CD14-positive monocyte (primary cell): ENCODE measurements around the gene POLE. TPM values are rescaled to one million over a fixed set of nuclear protein-coding genes. Genes with fewer than 3 reads are reported as not detected.

Experiments
- DNase-seq, 3 donors: peaks; one replicate each; pipeline ENCODE4 v3.0.0-alpha.2; 2011 to 2022
- H2AFZ ChIP-seq: 2 replicates; pipeline ENCODE4 v1.6.0; 2012; ENCODE audit warnings: mild to moderate bottlenecking, low read depth, low read length, inconsistent platforms; ENCODE audit not compliant: insufficient read depth, poor library complexity, severe bottlenecking
- H3K27ac ChIP-seq, 2 donors: 1 replicate in 1 of 2; 2 replicates in 1 of 2; pipeline ENCODE4 v1.5.1; 2012 to 2013; ENCODE audit warnings: low read length in 2 of 2, control low read depth in 1 of 2, inconsistent platforms in 1 of 2, low read depth in 1 of 2, mild to moderate bottlenecking in 1 of 2
- H3K27me3 ChIP-seq, 2 donors: one replicate each; pipeline versions ENCODE4 v1.6.0 to v1.6.1; 2011 to 2013; ENCODE audit warnings: low read length in 2 of 2; ENCODE audit not compliant: control insufficient read depth in 2 of 2, insufficient read depth in 2 of 2
- H3K36me3 ChIP-seq, 2 donors: replicated peaks in 1 of 2; 1 replicate in 1 of 2; 2 replicates in 1 of 2; pipeline versions ENCODE4 v1.5.1 to v1.6.1; 2012 to 2013; ENCODE audit warnings: low read length in 2 of 2, control low read depth in 1 of 2, inconsistent platforms in 1 of 2, mild to moderate bottlenecking in 1 of 2; ENCODE audit not compliant: insufficient read depth in 2 of 2, control insufficient read depth in 1 of 2
- H3K4me1 ChIP-seq, 2 donors: 1 replicate in 1 of 2; 2 replicates in 1 of 2; pipeline versions ENCODE4 v1.5.1 to v1.6.1; 2012 to 2013; ENCODE audit warnings: low read length in 2 of 2, control low read depth in 1 of 2, inconsistent platforms in 1 of 2, mild to moderate bottlenecking in 1 of 2, moderate library complexity in 1 of 2; ENCODE audit not compliant: insufficient read depth in 2 of 2, control insufficient read depth in 1 of 2
- H3K4me2 ChIP-seq: replicated peaks from 2 replicates; pipeline ENCODE3; 2012; ENCODE audit warnings: low read length, moderate library complexity, mild to moderate bottlenecking; ENCODE audit not compliant: poor library complexity, severe bottlenecking; ENCODE audit errors: extremely low read depth
- H3K4me3 ChIP-seq, 3 experiments: fragments of 200-600 bp in 1 of 3; sonication (generic) in 1 of 3; replicated peaks in 1 of 3; 1 replicate in 2 of 3; 2 replicates in 1 of 3; pipeline ENCODE4 v1.5.1; 2011 to 2013; ENCODE audit warnings: low read length in 3 of 3, mild to moderate bottlenecking in 3 of 3, control low read depth in 2 of 3, low read depth in 2 of 3, inconsistent platforms in 1 of 3, moderate library complexity in 1 of 3
- H3K79me2 ChIP-seq: 2 replicates; pipeline ENCODE4 v1.6.0; 2012; ENCODE audit warnings: mild to moderate bottlenecking, control low read depth, inconsistent platforms, low read length, moderate library complexity; ENCODE audit not compliant: insufficient read depth
- H3K9ac ChIP-seq: 2 replicates; pipeline ENCODE4 v1.6.0; 2017; ENCODE audit warnings: low read length, mild to moderate bottlenecking; ENCODE audit not compliant: insufficient read depth, poor library complexity, severe bottlenecking
- H3K9me3 ChIP-seq, 2 donors: replicated peaks in 1 of 2; 1 replicate in 1 of 2; 2 replicates in 1 of 2; pipeline versions ENCODE4 v1.5.1 to v1.6.1; 2012 to 2013; ENCODE audit warnings: low read length in 2 of 2, control low read depth in 1 of 2; ENCODE audit not compliant: control insufficient read depth in 1 of 2, insufficient read depth in 1 of 2
- H4K20me1 ChIP-seq: 2 replicates; pipeline ENCODE4 v1.6.0; 2012; ENCODE audit warnings: mild to moderate bottlenecking, low read length, control low read depth, moderate library complexity; ENCODE audit not compliant: insufficient read depth
- H3K27ac Mint-ChIP-seq, 7 donors: one replicate each; pipeline ENCODE4 v1.8.0; 2020; ENCODE audit warnings: mild to moderate bottlenecking in 7 of 7, mixed read lengths in 7 of 7, moderate library complexity in 6 of 7, inconsistent platforms in 2 of 7
- H3K27me3 Mint-ChIP-seq, 3 donors: one replicate each; pipeline ENCODE4 v1.8.0; 2021 to 2022; ENCODE audit warnings: low read depth in 3 of 3, mild to moderate bottlenecking in 3 of 3, mixed read lengths in 3 of 3, moderate library complexity in 3 of 3, inconsistent platforms in 1 of 3
- H3K36me3 Mint-ChIP-seq, 2 donors: one replicate each; pipeline ENCODE4 v1.8.0; 2020; ENCODE audit warnings: mixed read lengths in 2 of 2, inconsistent platforms in 1 of 2, mild to moderate bottlenecking in 1 of 2
- H3K4me1 Mint-ChIP-seq: one replicate; pipeline ENCODE4 v1.8.0; 2020; ENCODE audit warnings: mild to moderate bottlenecking, mixed read lengths
- H3K4me3 Mint-ChIP-seq, 2 donors: one replicate each; pipeline ENCODE4 v1.8.0; 2020; ENCODE audit warnings: mild to moderate bottlenecking in 2 of 2, mixed read lengths in 2 of 2, moderate library complexity in 1 of 2
- H3K9me3 Mint-ChIP-seq, 7 donors: one replicate each; pipeline ENCODE4 v1.8.0; 2020 to 2022; ENCODE audit warnings: mixed read lengths in 7 of 7, mild to moderate bottlenecking in 6 of 7, moderate library complexity in 6 of 7, inconsistent platforms in 2 of 7
- CTCF ChIP-seq: fragments of 200-600 bp; IDR thresholded peaks from one replicate; pipeline ENCODE4 v1.8.0; 2022; ENCODE audit warnings: antibody characterized with exemption, mild to moderate bottlenecking
- WGBS: methylation state at CpG from one replicate; pipeline ENCODE4 v1.1.5; 2013; ENCODE audit warnings: missing lambda C conversion rate; ENCODE audit not compliant: insufficient coverage; 5-methylcytosine and 5-hydroxymethylcytosine counted together
- intact Hi-C, 2 donors: fragments of 100-400 bp; cut with micrococcal nuclease; formaldehyde crosslinking; loops; one replicate each; pipeline versions ENCODE4 v1.15.0 to v1.15.1; 2023
- polyA plus RNA-seq, 3 donors: library from polyadenylated mRNA; depleted of rRNA in 1 of 3; unstranded in 2 of 3; stranded (reverse) in 1 of 3; fragments of 300-500 nt in 2 of 3; fragments of >200 nt in 1 of 3; fragmentation: Illumina TruSeq in 2 of 3; gene quantifications; 1 replicate in 2 of 3; 2 replicates in 1 of 3; pipeline ENCODE4 v1.2.3, GENCODE V29; 2012 to 2021

The POLE gene
- polyA plus RNA-seq, 3 donors = 1.00 to 24.2 (median 2.2) TPM

GRCh38 chr12:132581348-132582057, 105.6 kb downstream of the POLE start:
- no peaks in the 10 kb centered on the region for H3K79me2 ChIP-seq
- H3K27ac ChIP-seq = no peak overlapping the region
- H3K4me2 ChIP-seq = no peak overlapping the region
- Mint-ChIP-seq H3K27ac (no peak overlapping the region), H3K27me3 (peaks cover 0 to under 1% (median 0%) of the 10 kb centered on the region in 3 donors), H3K36me3 (peaks cover 32 to 57% of the 10 kb centered on the region in 2 donors), H3K9me3 (peaks cover 0 to 6% (median 0%) of the 10 kb centered on the region in 7 donors), H3K4me3 (no peak overlapping the region), H3K4me1 (no peaks in the 10 kb centered on the region)
- H3K4me3 ChIP-seq = no peak overlapping the region
- no peaks in the 10 kb centered on the region for H3K27me3 ChIP-seq
- WGBS = 94% methylated on average over 13 of the region's 17 CpGs
- peaks cover 0 to 9% of the 10 kb centered on the region in 2 donors for H3K9me3 ChIP-seq
- H3K4me1 ChIP-seq = no peaks in the 10 kb centered on the region
- no peak for DNase-seq
- intact Hi-C loops = no loop called here
- no peak overlapping the region for H2AFZ ChIP-seq
- peaks cover 28 to 35% of the 10 kb centered on the region in 2 donors for H3K36me3 ChIP-seq
- TF ChIP-seq CTCF = no peak
- H4K20me1 ChIP-seq = no peaks in the 10 kb centered on the region
- no peak overlapping the region for H3K9ac ChIP-seq

- Mint-ChIP-seq H3K4me1 (no peaks in the 10 kb centered on the region), H3K4me3 (no peak overlapping the region), H3K27me3 (no peaks in the 10 kb centered on the region), H3K9me3 (peaks cover 0 to 6% (median 0%) of the 10 kb centered on the region in 7 donors), H3K36me3 (peaks cover 33 to 63% of the 10 kb centered on the region in 2 donors), H3K27ac (no peak overlapping the region)
- Histone ChIP-seq H3K79me2 (no peaks in the 10 kb centered on the region), H3K36me3 (peaks cover 31 to 42% of the 10 kb centered on the region in 2 donors), H3K9me3 (peaks cover 0 to 9% of the 10 kb centered on the region in 2 donors), H3K4me2 (no peak overlapping the region), H2AFZ (no peak overlapping the region), H3K4me1 (no peaks in the 10 kb centered on the region), H3K27me3 (no peaks in the 10 kb centered on the region), H3K27ac (no peak overlapping the region), H3K9ac (no peak overlapping the region), H4K20me1 (no peaks in the 10 kb centered on the region), H3K4me3 (no peak overlapping the region)
- no peak for TF ChIP-seq CTCF
- intact Hi-C loops = no loop called here
- WGBS = 97% methylated on average over 8 of the region's 12 CpGs
- DNase-seq = no peak
Observed at GRCh38 chr12:132580701-132581292, 106.3 kb downstream of the POLE start.
